K562 (cell line): Measurements from ENCODE around the gene GALNT9. TPM values are rescaled to one million over a fixed set of nuclear protein-coding genes. Genes with fewer than 3 reads are reported as not detected.
A peak's percentile ranks its signal among the peaks of the same experiment; 100 is the strongest.

ENCODE experiments used
- ATAC-seq: fragments of 200-7000 bp; cut with Tn5 transposase; 3 replicates; pipeline ENCODE4 v1.9.1; 2020; ENCODE audit warnings: moderate library complexity
- BruUV-seq: library from RNA; stranded (reverse); fragments of 400-500 nt; replicated peaks from 2 replicates; lab custom pipeline; 2021; lab: Mats Ljungman, UMichigan
- CTCF ChIA-PET: fragments of 300-600 bp; formaldehyde crosslinking; extraction: SDS; loops from one replicate; lab custom pipeline; 2021; ENCODE audit warnings: low intra/inter-chr PET ratio; lab: Yijun Ruan, JAX
- POLR2A ChIA-PET: fragments of 300-600, 350-650 bp; sonication (Branson Sonifier 250); formaldehyde crosslinking; extraction: SDS; loops from one replicate; lab custom pipeline; 2021; ENCODE audit warnings: antibody characterized with exemption, inconsistent platforms; lab: Yijun Ruan, JAX
- DNase-seq, 4 experiments: peaks; one replicate each; pipeline versions ENCODE4 v3.0.0 to v3.0.0-alpha.2; 2011 to 2018; ENCODE audit warnings: low spot score in 3 of 4, mixed read lengths in 3 of 4; ENCODE audit errors: extremely low read depth in 1 of 4
- FAIRE-seq: peaks from 2 replicates; lab custom pipeline; 2011; peaks lifted over from hg19 to GRCh38; lab: Jason Lieb, UNC
- H2AFZ ChIP-seq: 2 replicates; pipeline ENCODE4 v1.6.0; 2011; ENCODE audit warnings: low read depth, low read length, control low read depth, inconsistent platforms
- H3K27ac ChIP-seq: fragments of 200-600 bp; 3 replicates; pipeline ENCODE4 v1.8.0; 2011; ENCODE audit warnings: low read depth, mild to moderate bottlenecking, control low read depth, inconsistent platforms, low read length, moderate library complexity, mixed read lengths; ENCODE audit errors: extremely low read depth
- H3K27me3 ChIP-seq, 2 experiments: fragments of 300-600 bp in 1 of 2; 2 replicates in 1 of 2; 3 replicates in 1 of 2; pipeline versions ENCODE4 v1.6.0 to v1.8.0; 2011; ENCODE audit warnings: inconsistent platforms in 2 of 2, low read length in 2 of 2, mild to moderate bottlenecking in 1 of 2, mixed read lengths in 1 of 2, moderate library complexity in 1 of 2; ENCODE audit not compliant: control insufficient read depth in 2 of 2, insufficient read depth in 2 of 2
- H3K36me3 ChIP-seq: fragments of 300-600 bp; 3 replicates; pipeline ENCODE4 v1.8.0; 2011; ENCODE audit warnings: mild to moderate bottlenecking, low read length, inconsistent platforms; ENCODE audit not compliant: control insufficient read depth, insufficient read depth
- H3K4me1 ChIP-seq, 2 experiments: fragments of 200-600 bp in 1 of 2; replicated peaks in 1 of 2; 2 replicates in 1 of 2; 3 replicates in 1 of 2; pipeline versions ENCODE4 v1.5.1 to v1.8.0; 2011; ENCODE audit warnings: inconsistent platforms in 2 of 2, low read length in 2 of 2, mild to moderate bottlenecking in 1 of 2, mixed read lengths in 1 of 2, moderate library complexity in 1 of 2; ENCODE audit not compliant: control insufficient read depth in 2 of 2, insufficient read depth in 2 of 2
- H3K4me2 ChIP-seq: 2 replicates; pipeline ENCODE4 v1.6.1; 2011; ENCODE audit warnings: low read length, control low read depth, inconsistent platforms, mixed read lengths; ENCODE audit not compliant: insufficient read depth
- H3K4me3 ChIP-seq: fragments of 200-600 bp; sonication (generic), shearing (Covaris generic); 2 replicates; pipeline ENCODE4 v1.5.1; 2016; ENCODE audit warnings: control low read depth, inconsistent platforms
- H3K79me2 ChIP-seq: fragments of 200-600 bp; 3 replicates; pipeline ENCODE4 v1.8.0; 2011; ENCODE audit warnings: low read length, inconsistent platforms; ENCODE audit not compliant: control insufficient read depth, insufficient read depth
- H3K9ac ChIP-seq, 2 experiments: 2 replicates each; pipeline versions ENCODE4 v1.6.0 to v1.6.1; 2011; ENCODE audit warnings: low read depth in 2 of 2, low read length in 2 of 2, control low read depth in 1 of 2, inconsistent platforms in 1 of 2, mild to moderate bottlenecking in 1 of 2, mixed read lengths in 1 of 2; ENCODE audit not compliant: insufficient read depth in 1 of 2
- H3K9me1 ChIP-seq: one replicate; pipeline ENCODE4 v1.6.0; 2011; ENCODE audit warnings: inconsistent platforms, mild to moderate bottlenecking, low read length, moderate library complexity; ENCODE audit not compliant: control insufficient read depth, insufficient read depth
- H3K9me3 ChIP-seq: replicated peaks from 2 replicates; pipeline ENCODE4 v1.5.1; 2011; ENCODE audit warnings: low read depth, low read length, inconsistent platforms; ENCODE audit not compliant: control insufficient read depth, insufficient read depth
- H4K20me1 ChIP-seq: replicated peaks from 2 replicates; pipeline ENCODE4 v1.6.1; 2011; ENCODE audit warnings: low read length, inconsistent platforms, mixed read lengths; ENCODE audit not compliant: control insufficient read depth, insufficient read depth
- KLF1 ChIP-seq: fragments of 450-650 bp; IDR thresholded peaks from 2 replicates; pipeline ENCODE4 v1.6.1; 2016; ENCODE audit warnings: missing genetic modification characterization, missing compliant biosample characterization
- MAFK ChIP-seq: IDR thresholded peaks from 2 replicates; pipeline ENCODE4 v1.6.1; 2011; ENCODE audit warnings: low read length, improper control_type of control experiment
- WGBS: fragments of 100-300 bp; shearing (Covaris generic); methylation state at CpG from one replicate; pipeline ENCODE4 v1.1.6; 2016; ENCODE audit warnings: low coverage, mixed read lengths; ENCODE audit not compliant: insufficient coverage; ENCODE audit errors: missing lambda C conversion rate; 5-methylcytosine and 5-hydroxymethylcytosine counted together
- in situ Hi-C: fragments of 300-500 bp; cut with MboI; formaldehyde crosslinking; loops from 4 replicates; pipeline ENCODE4 v1.15.0; 2018; ENCODE audit warnings: inconsistent platforms, mixed read lengths
- intact Hi-C: fragments of 100-400 bp; cut with micrococcal nuclease; formaldehyde crosslinking; loops from 2 replicates; pipeline ENCODE4 v1.14.2; 2022
- polyA plus RNA-seq, 8 experiments: library from polyadenylated mRNA; depleted of rRNA in 4 of 8; stranded (reverse) in 5 of 8; unstranded in 3 of 8; fragments of >200 nt; fragmentation: Nextera tagmentation in 2 of 8; fragmentation: Illumina TruSeq in 1 of 8; extraction: Ambion mirVana in 2 of 8; extraction: Trizol in 1 of 8; gene quantifications; 2 replicates each; pipeline versions ENCODE4 v1.2.1 to v1.2.3, GENCODE V29; 2011 to 2014; ENCODE audit warnings: inconsistent platforms in 1 of 8, missing spikeins in 1 of 8
- total RNA-seq, 7 experiments: library from RNA; depleted of rRNA in 6 of 7; stranded (reverse); fragments of >200 nt in 6 of 7; fragmentation: Illumina TruSeq in 2 of 7; extraction: Trizol in 2 of 7; gene quantifications; 2 replicates each; pipeline versions ENCODE4 v1.2.1 to v1.2.3, GENCODE V29; 2011 to 2021; ENCODE audit warnings: low replicate concordance in 1 of 7
- TF ChIP-seq, protein P1 (sequence below): sonication (generic); formaldehyde crosslinking; IDR thresholded peaks from 2 replicates; pipeline ENCODE4 v1.8.1; 2023; ENCODE audit warnings: mild to moderate bottlenecking, missing genetic modification reagents, moderate library complexity
- TF ChIP-seq, protein P2 (sequence below): sonication (generic); formaldehyde crosslinking; IDR thresholded peaks from 2 replicates; pipeline ENCODE4 v1.9.0; 2022; ENCODE audit warnings: mild to moderate bottlenecking, missing genetic modification reagents
- TF ChIP-seq, protein P3 (sequence below): fragments of 450-650 bp; IDR thresholded peaks from 2 replicates; pipeline ENCODE4 v1.6.1; 2016; ENCODE audit warnings: mild to moderate bottlenecking, moderate library complexity

GALNT9 gene
- total and polyA plus RNA-seq, 9 of the 15 experiments (the other 6 are each of a cell fraction or from before 2014, with no cell fraction given), result not detected

DNA sequence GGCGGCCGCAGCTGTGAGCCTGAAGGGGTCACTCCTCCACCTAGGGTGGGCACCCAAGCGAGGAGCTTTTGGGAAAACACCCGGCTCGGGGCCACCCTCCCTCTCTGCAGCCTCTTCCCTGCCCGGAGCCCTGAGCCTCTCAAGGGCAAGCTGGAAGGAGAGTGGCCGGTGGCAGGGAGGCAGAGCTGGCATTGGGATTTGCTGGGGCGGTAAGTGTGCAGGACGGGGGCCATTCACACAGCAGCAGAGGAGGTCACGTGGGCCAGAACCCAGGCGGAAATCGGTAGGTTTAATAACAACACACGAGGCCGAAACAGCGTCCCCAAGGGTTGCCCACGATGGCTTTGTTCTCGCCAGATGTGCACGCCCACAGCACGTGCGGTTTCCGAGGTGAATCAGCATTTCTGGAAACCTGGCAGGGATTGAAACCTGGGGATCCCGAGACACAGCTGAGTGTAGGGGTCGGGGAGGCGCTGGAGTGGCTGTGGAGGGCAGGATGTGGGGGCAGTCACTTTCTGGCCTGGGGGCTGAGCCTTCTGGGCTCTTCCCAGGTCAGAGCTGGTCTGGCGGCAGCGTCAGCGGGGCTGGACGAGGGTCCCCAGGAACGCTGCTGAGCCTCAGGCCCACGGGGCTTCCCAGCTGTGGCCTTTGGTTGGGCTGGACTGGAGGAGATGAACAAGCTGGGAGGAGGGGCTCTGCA is 161.6 kb downstream of the GALNT9 start:
- Histone ChIP-seq H3K27me3 (peaks cover 21 to 33% of the 10 kb centered on the region in 2 experiments; a peak in 4 of 5 replicates), H3K4me1 (peaks cover 0 to 49% of the 10 kb centered on the region in 2 experiments; a peak in 4 of 5 replicates), H3K27ac (no peak overlapping the region), H3K4me2 (no peak overlapping the region), H2AFZ (0 out of 2 replicates have a peak overlapping the region, but pooled peaks have one; percentile 31), H3K9me1 (no peaks in the 10 kb centered on the region), H4K20me1 (peaks cover 10% of the 10 kb centered on the region; the same call in 1 of the 2 replicates), H3K36me3 (no peaks in the 10 kb centered on the region), H3K79me2 (no peaks in the 10 kb centered on the region), H3K9me3 (no peaks in the 10 kb centered on the region), H3K9ac (peak overlapping the region in 1 of 2 experiments; percentile 31; a peak in 2 of 4 replicates), H3K4me3 (no peak overlapping the region)
- ChIA-PET POLR2A (interaction anchor here (1.4 kb wide), 1 partner anchor 10 kb away, joined by 3 read pairs; no protein-coding TSS in a partner anchor), CTCF (no interaction called here)
- in situ Hi-C loops (no loop called here), intact Hi-C loops (no loop called here)
- BruUV-seq, result no TSS peak
- FAIRE-seq (no peak), DNase-seq (no peak), ATAC-seq (peak; percentile 41; the same call in 2 of the 3 replicates)
- 20% methylated on average over 27 of the region's 30 CpGs for WGBS
- TF ChIP-seq, protein P1, sequence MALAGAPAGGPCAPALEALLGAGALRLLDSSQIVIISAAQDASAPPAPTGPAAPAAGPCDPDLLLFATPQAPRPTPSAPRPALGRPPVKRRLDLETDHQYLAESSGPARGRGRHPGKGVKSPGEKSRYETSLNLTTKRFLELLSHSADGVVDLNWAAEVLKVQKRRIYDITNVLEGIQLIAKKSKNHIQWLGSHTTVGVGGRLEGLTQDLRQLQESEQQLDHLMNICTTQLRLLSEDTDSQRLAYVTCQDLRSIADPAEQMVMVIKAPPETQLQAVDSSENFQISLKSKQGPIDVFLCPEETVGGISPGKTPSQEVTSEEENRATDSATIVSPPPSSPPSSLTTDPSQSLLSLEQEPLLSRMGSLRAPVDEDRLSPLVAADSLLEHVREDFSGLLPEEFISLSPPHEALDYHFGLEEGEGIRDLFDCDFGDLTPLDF (CRISPR knock-in tag), result no peak
- TF ChIP-seq, protein P2, sequence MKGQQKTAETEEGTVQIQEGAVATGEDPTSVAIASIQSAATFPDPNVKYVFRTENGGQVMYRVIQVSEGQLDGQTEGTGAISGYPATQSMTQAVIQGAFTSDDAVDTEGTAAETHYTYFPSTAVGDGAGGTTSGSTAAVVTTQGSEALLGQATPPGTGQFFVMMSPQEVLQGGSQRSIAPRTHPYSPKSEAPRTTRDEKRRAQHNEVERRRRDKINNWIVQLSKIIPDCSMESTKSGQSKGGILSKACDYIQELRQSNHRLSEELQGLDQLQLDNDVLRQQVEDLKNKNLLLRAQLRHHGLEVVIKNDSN (CRISPR knock-in tag), result peak; percentile 77
- TF ChIP-seq, protein P3, sequence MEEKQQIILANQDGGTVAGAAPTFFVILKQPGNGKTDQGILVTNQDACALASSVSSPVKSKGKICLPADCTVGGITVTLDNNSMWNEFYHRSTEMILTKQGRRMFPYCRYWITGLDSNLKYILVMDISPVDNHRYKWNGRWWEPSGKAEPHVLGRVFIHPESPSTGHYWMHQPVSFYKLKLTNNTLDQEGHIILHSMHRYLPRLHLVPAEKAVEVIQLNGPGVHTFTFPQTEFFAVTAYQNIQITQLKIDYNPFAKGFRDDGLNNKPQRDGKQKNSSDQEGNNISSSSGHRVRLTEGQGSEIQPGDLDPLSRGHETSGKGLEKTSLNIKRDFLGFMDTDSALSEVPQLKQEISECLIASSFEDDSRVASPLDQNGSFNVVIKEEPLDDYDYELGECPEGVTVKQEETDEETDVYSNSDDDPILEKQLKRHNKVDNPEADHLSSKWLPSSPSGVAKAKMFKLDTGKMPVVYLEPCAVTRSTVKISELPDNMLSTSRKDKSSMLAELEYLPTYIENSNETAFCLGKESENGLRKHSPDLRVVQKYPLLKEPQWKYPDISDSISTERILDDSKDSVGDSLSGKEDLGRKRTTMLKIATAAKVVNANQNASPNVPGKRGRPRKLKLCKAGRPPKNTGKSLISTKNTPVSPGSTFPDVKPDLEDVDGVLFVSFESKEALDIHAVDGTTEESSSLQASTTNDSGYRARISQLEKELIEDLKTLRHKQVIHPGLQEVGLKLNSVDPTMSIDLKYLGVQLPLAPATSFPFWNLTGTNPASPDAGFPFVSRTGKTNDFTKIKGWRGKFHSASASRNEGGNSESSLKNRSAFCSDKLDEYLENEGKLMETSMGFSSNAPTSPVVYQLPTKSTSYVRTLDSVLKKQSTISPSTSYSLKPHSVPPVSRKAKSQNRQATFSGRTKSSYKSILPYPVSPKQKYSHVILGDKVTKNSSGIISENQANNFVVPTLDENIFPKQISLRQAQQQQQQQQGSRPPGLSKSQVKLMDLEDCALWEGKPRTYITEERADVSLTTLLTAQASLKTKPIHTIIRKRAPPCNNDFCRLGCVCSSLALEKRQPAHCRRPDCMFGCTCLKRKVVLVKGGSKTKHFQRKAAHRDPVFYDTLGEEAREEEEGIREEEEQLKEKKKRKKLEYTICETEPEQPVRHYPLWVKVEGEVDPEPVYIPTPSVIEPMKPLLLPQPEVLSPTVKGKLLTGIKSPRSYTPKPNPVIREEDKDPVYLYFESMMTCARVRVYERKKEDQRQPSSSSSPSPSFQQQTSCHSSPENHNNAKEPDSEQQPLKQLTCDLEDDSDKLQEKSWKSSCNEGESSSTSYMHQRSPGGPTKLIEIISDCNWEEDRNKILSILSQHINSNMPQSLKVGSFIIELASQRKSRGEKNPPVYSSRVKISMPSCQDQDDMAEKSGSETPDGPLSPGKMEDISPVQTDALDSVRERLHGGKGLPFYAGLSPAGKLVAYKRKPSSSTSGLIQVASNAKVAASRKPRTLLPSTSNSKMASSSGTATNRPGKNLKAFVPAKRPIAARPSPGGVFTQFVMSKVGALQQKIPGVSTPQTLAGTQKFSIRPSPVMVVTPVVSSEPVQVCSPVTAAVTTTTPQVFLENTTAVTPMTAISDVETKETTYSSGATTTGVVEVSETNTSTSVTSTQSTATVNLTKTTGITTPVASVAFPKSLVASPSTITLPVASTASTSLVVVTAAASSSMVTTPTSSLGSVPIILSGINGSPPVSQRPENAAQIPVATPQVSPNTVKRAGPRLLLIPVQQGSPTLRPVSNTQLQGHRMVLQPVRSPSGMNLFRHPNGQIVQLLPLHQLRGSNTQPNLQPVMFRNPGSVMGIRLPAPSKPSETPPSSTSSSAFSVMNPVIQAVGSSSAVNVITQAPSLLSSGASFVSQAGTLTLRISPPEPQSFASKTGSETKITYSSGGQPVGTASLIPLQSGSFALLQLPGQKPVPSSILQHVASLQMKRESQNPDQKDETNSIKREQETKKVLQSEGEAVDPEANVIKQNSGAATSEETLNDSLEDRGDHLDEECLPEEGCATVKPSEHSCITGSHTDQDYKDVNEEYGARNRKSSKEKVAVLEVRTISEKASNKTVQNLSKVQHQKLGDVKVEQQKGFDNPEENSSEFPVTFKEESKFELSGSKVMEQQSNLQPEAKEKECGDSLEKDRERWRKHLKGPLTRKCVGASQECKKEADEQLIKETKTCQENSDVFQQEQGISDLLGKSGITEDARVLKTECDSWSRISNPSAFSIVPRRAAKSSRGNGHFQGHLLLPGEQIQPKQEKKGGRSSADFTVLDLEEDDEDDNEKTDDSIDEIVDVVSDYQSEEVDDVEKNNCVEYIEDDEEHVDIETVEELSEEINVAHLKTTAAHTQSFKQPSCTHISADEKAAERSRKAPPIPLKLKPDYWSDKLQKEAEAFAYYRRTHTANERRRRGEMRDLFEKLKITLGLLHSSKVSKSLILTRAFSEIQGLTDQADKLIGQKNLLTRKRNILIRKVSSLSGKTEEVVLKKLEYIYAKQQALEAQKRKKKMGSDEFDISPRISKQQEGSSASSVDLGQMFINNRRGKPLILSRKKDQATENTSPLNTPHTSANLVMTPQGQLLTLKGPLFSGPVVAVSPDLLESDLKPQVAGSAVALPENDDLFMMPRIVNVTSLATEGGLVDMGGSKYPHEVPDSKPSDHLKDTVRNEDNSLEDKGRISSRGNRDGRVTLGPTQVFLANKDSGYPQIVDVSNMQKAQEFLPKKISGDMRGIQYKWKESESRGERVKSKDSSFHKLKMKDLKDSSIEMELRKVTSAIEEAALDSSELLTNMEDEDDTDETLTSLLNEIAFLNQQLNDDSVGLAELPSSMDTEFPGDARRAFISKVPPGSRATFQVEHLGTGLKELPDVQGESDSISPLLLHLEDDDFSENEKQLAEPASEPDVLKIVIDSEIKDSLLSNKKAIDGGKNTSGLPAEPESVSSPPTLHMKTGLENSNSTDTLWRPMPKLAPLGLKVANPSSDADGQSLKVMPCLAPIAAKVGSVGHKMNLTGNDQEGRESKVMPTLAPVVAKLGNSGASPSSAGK, result peak; percentile 53
- TF ChIP-seq KLF1 (tag), result no peak
- TF ChIP-seq MAFK, result 0 out of 2 replicates have a peak, but pooled peaks have one; percentile 4
